SK-N-SH treated with all-trans-retinoic acid at 6 μM for 48 hours (cell line): Measurements from ENCODE around the gene PI16.

Experiments
- RARB ChIP-seq: fragments of 250-450 bp; sonication (Bioruptor Pico); IDR thresholded peaks from 2 replicates; pipeline ENCODE4 v1.8.0; 2021; ENCODE audit warnings: mild to moderate bottlenecking, moderate library complexity
- SNAI2 ChIP-seq: fragments of 250-450 bp; sonication (Bioruptor Pico); IDR thresholded peaks from 2 replicates; pipeline ENCODE4 v1.5.0; 2020; ENCODE audit warnings: mild to moderate bottlenecking, moderate library complexity
- ZNF70 ChIP-seq: fragments of 450-650 bp; formaldehyde crosslinking; IDR thresholded peaks from 2 replicates; pipeline ENCODE4 v1.5.0; 2020; ENCODE audit warnings: mild to moderate bottlenecking, moderate library complexity
- TF ChIP-seq, protein P1 (sequence below): fragments of 250-450 bp; sonication (Bioruptor Pico); IDR thresholded peaks from 2 replicates; pipeline ENCODE4 v1.8.0; 2021; ENCODE audit warnings: low read depth, mild to moderate bottlenecking, moderate library complexity, borderline replicate concordance

DNA sequence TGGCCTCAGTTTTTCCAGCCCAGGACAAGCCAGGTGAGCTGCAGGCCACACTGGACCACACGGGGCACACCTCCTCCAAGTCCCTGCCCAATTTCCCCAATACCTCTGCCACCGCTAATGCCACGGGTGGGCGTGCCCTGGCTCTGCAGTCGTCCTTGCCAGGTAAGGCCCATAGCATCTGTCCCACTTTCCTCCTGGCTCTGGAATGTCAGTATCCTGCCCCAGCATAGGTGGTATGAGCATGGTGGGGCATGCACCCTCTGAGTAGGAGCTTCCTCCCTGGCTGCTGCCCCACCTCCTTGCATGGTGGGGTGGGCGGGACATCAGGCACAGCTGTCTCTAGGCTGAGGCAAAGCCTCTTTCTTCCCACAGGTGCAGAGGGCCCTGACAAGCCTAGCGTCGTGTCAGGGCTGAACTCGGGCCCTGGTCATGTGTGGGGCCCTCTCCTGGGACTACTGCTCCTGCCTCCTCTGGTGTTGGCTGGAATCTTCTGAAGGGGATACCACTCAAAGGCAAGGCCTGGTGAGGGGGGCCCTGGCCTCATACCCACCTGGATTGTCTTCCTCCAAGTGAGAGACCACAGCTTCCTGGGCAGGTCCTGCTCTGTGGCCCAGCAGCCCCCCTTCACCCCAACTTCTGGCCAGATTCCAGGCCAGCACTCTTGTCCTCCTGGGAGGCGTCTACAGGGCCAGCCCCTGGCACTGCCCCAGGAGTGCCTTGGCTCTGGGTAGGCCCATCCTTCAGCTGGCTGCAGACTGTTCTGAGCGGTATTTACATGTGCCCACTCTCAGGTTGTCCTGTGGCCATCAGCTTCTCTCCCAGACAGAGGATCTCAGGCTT, 9.1 kb downstream of the PI16 start:
- TF ChIP-seq, protein P1, sequence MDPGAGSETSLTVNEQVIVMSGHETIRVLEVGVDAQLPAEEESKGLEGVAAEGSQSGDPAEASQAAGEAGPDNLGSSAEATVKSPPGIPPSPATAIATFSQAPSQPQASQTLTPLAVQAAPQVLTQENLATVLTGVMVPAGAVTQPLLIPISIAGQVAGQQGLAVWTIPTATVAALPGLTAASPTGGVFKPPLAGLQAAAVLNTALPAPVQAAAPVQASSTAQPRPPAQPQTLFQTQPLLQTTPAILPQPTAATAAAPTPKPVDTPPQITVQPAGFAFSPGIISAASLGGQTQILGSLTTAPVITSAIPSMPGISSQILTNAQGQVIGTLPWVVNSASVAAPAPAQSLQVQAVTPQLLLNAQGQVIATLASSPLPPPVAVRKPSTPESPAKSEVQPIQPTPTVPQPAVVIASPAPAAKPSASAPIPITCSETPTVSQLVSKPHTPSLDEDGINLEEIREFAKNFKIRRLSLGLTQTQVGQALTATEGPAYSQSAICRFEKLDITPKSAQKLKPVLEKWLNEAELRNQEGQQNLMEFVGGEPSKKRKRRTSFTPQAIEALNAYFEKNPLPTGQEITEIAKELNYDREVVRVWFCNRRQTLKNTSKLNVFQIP, result no peak
- TF ChIP-seq SNAI2 (CRISPR knock-in tag), result no peak
- TF ChIP-seq RARB (CRISPR knock-in tag), result no peak
- TF ChIP-seq ZNF70 (CRISPR knock-in tag), result no peak
